Measurements from ENCODE around the gene NELL1. TPM values are rescaled to one million over a fixed set of nuclear protein-coding genes. Genes with fewer than 3 reads are reported as not detected.

The NELL1 gene
- polyA plus RNA-seq, 2 donors, result 0.04 to 0.08 TPM

DNA sequence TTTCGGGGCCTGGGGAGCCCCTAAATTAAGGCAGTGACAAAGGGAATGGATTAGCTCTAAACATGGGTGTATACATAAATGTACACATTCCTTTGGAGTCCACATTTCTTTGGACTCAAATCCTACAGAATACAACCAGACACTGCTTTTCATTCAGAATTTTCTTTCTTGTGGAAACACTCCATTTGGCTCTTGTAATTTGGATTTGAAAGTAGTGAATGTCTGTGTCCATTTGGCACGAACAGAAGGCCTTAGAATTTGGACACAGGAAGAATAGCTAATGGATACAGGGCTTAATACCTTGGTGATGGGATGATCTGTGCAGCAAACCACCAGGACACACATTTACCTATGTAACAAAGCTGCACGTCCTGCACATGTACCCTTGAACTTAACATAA, 399.5 kb downstream of the NELL1 start:
- Histone ChIP-seq H3K27ac (ENCODE audit: low read depth in 2 of 2, low read length in 1 of 2) (no peak overlapping the region), H3K9me3 (ENCODE audit: control insufficient read depth in 2 of 2, insufficient read depth in 1 of 2, low read depth in 1 of 2, low read length in 1 of 2) (no peaks in the 10 kb centered on the region), H3K36me3 (ENCODE audit: control insufficient read depth in 2 of 2, insufficient read depth in 2 of 2, low read length in 1 of 2) (no peaks in the 10 kb centered on the region), H3K4me1 (ENCODE audit: control insufficient read depth in 2 of 2, insufficient read depth in 2 of 2, low read length in 1 of 2) (no peaks in the 10 kb centered on the region), H3K4me3 (ENCODE audit: low read depth in 1 of 2, low read length in 2 of 2) (no peak overlapping the region), H3K27me3 (ENCODE audit: control insufficient read depth in 1 of 2, insufficient read depth in 2 of 2, low read length in 2 of 2) (no peaks in the 10 kb centered on the region)
- 56 to 60% methylated on average over 3 of the region's 3 CpGs for WGBS, 2 donors

DNA sequence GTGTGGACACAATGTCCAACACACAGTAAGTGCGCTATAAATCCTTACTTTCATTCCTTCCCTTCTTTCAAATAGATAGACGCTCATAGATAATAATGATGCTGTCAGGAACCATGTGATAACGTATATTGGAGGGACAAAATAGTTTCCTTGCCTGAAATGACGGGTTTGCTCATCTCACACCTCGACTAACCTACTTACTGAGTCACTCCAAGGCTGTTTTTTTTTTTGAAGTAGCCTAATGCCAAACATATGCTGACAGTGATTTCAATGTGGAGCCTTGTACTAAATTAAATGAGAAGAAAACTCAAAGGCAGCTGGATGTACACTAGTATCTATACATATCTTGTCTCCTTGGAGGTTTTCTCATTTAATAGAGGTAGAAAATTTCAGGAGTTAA, 400.5 kb downstream of the NELL1 start:
- Histone ChIP-seq H3K36me3 (ENCODE audit: control insufficient read depth in 2 of 2, insufficient read depth in 2 of 2, low read length in 1 of 2) (no peaks in the 10 kb centered on the region), H3K4me3 (ENCODE audit: low read depth in 1 of 2, low read length in 2 of 2) (no peak overlapping the region), H3K9me3 (ENCODE audit: control insufficient read depth in 2 of 2, insufficient read depth in 1 of 2, low read depth in 1 of 2, low read length in 1 of 2) (no peaks in the 10 kb centered on the region), H3K4me1 (ENCODE audit: control insufficient read depth in 2 of 2, insufficient read depth in 2 of 2, low read length in 1 of 2) (no peaks in the 10 kb centered on the region), H3K27ac (ENCODE audit: low read depth in 2 of 2, low read length in 1 of 2) (no peak overlapping the region), H3K27me3 (ENCODE audit: control insufficient read depth in 1 of 2, insufficient read depth in 2 of 2, low read length in 2 of 2) (no peaks in the 10 kb centered on the region)
- whole genome bisulfite sequencing, 2 donors, result 63 to 77% methylated on average over 5 of the region's 5 CpGs

- no peak overlapping the region for H3K27ac ChIP-seq (ENCODE audit: low read depth in 2 of 2, low read length in 1 of 2)
- H3K36me3 ChIP-seq (ENCODE audit: control insufficient read depth in 2 of 2, insufficient read depth in 2 of 2, low read length in 1 of 2), result no peaks in the 10 kb centered on the region
- WGBS, 2 donors, result 45 to 74% methylated on average over 3 of the region's 3 CpGs
- H3K27me3 ChIP-seq (ENCODE audit: control insufficient read depth in 1 of 2, insufficient read depth in 2 of 2, low read length in 2 of 2), result no peaks in the 10 kb centered on the region
- no peak overlapping the region for H3K4me3 ChIP-seq (ENCODE audit: low read depth in 1 of 2, low read length in 2 of 2)
- H3K4me1 ChIP-seq (ENCODE audit: control insufficient read depth in 2 of 2, insufficient read depth in 2 of 2, low read length in 1 of 2), result no peaks in the 10 kb centered on the region
- no peaks in the 10 kb centered on the region for H3K9me3 ChIP-seq (ENCODE audit: control insufficient read depth in 2 of 2, insufficient read depth in 1 of 2, low read depth in 1 of 2, low read length in 1 of 2)
Observed at GRCh38 chr11:21072558-21072957, 403.2 kb downstream of the NELL1 start.

- Histone ChIP-seq H3K4me1 (ENCODE audit: control insufficient read depth in 2 of 2, insufficient read depth in 2 of 2, low read length in 1 of 2) (no peaks in the 10 kb centered on the region), H3K27ac (ENCODE audit: low read depth in 2 of 2, low read length in 1 of 2) (no peak overlapping the region), H3K36me3 (ENCODE audit: control insufficient read depth in 2 of 2, insufficient read depth in 2 of 2, low read length in 1 of 2) (no peaks in the 10 kb centered on the region), H3K27me3 (ENCODE audit: control insufficient read depth in 1 of 2, insufficient read depth in 2 of 2, low read length in 2 of 2) (no peaks in the 10 kb centered on the region), H3K4me3 (ENCODE audit: low read depth in 1 of 2, low read length in 2 of 2) (no peak overlapping the region), H3K9me3 (ENCODE audit: control insufficient read depth in 2 of 2, insufficient read depth in 1 of 2, low read depth in 1 of 2, low read length in 1 of 2) (no peaks in the 10 kb centered on the region)
- WGBS, 2 donors, result 90 to 92% methylated on average over 3 of the region's 3 CpGs
Observed at GRCh38 chr11:21082853-21083252, 413.5 kb downstream of the NELL1 start.

DNA sequence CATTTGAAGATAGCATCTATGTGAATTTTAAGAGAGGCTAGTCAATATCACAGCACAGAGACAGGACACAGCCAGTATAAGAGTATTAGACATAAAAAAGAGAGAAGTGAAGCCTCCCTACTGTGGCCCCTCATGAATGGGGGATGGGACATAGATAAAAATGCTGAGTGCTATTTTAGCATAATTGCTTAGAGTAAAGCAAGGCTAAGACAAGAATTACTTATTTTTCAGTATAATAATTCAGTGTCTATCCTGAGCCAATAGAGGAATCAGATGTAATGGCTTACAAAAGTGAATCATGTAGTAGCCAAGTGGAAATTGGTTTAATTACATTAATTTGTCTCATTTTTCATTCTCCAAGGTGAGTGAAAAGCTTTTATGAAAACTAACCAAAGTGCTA, 419.5 kb downstream of the NELL1 start:
- Histone ChIP-seq H3K36me3 (ENCODE audit: control insufficient read depth in 2 of 2, insufficient read depth in 2 of 2, low read length in 1 of 2) (no peaks in the 10 kb centered on the region), H3K27me3 (ENCODE audit: control insufficient read depth in 1 of 2, insufficient read depth in 2 of 2, low read length in 2 of 2) (no peaks in the 10 kb centered on the region), H3K4me1 (ENCODE audit: control insufficient read depth in 2 of 2, insufficient read depth in 2 of 2, low read length in 1 of 2) (no peaks in the 10 kb centered on the region), H3K27ac (ENCODE audit: low read depth in 2 of 2, low read length in 1 of 2) (no peak overlapping the region), H3K4me3 (ENCODE audit: low read depth in 1 of 2, low read length in 2 of 2) (no peak overlapping the region), H3K9me3 (ENCODE audit: control insufficient read depth in 2 of 2, insufficient read depth in 1 of 2, low read depth in 1 of 2, low read length in 1 of 2) (peaks cover 0 to 2% of the 10 kb centered on the region in 2 donors)

DNA sequence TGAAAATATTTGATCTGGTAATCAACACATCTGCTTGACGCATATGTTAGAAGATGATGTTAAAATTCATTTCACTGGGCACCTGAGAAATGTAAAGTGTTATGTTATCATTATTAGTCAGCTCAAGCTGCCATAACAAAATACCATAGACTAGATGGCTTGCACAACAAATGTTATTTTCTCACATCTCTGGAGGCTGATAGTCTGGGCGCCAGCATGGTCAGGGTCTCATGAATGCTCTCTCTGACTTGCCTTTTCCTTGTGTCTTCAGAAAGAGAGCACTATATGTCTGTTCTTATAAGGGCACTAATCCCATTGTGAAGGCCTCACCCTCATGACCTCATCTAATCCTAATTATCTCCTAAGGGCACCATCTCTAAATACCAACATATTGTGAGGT, 435.3 kb downstream of the NELL1 start:
- H3K9me3 ChIP-seq (ENCODE audit: control insufficient read depth in 2 of 2, insufficient read depth in 1 of 2, low read depth in 1 of 2, low read length in 1 of 2), result no peaks in the 10 kb centered on the region
- H3K4me1 ChIP-seq (ENCODE audit: control insufficient read depth in 2 of 2, insufficient read depth in 2 of 2, low read length in 1 of 2), result no peaks in the 10 kb centered on the region
- no peaks in the 10 kb centered on the region for H3K36me3 ChIP-seq (ENCODE audit: control insufficient read depth in 2 of 2, insufficient read depth in 2 of 2, low read length in 1 of 2)
- no peak overlapping the region for H3K4me3 ChIP-seq (ENCODE audit: low read depth in 1 of 2, low read length in 2 of 2)
- H3K27me3 ChIP-seq (ENCODE audit: control insufficient read depth in 1 of 2, insufficient read depth in 2 of 2, low read length in 2 of 2), result no peaks in the 10 kb centered on the region
- WGBS, 2 donors, result 95 to 96% methylated on average over 2 of the region's 2 CpGs
- H3K27ac ChIP-seq (ENCODE audit: low read depth in 2 of 2, low read length in 1 of 2), result no peak overlapping the region

- no peaks in the 10 kb centered on the region for H3K36me3 ChIP-seq (ENCODE audit: control insufficient read depth in 2 of 2, insufficient read depth in 2 of 2, low read length in 1 of 2)
- no peaks in the 10 kb centered on the region for H3K4me1 ChIP-seq (ENCODE audit: control insufficient read depth in 2 of 2, insufficient read depth in 2 of 2, low read length in 1 of 2)
- no peaks in the 10 kb centered on the region for H3K27me3 ChIP-seq (ENCODE audit: control insufficient read depth in 1 of 2, insufficient read depth in 2 of 2, low read length in 2 of 2)
- H3K27ac ChIP-seq (ENCODE audit: low read depth in 2 of 2, low read length in 1 of 2), result no peak overlapping the region
- H3K9me3 ChIP-seq (ENCODE audit: control insufficient read depth in 2 of 2, insufficient read depth in 1 of 2, low read depth in 1 of 2, low read length in 1 of 2), result no peaks in the 10 kb centered on the region
- no peak overlapping the region for H3K4me3 ChIP-seq (ENCODE audit: low read depth in 1 of 2, low read length in 2 of 2)
- WGBS, 2 donors, result 48 to 49% methylated on average over 5 of the region's 5 CpGs
Observed at GRCh38 chr11:21105196-21105917, 436.0 kb downstream of the NELL1 start.

- H3K27ac ChIP-seq (ENCODE audit: low read depth in 2 of 2, low read length in 1 of 2), result no peak overlapping the region
- 86 to 87% methylated on average over 2 of the region's 2 CpGs for WGBS, 2 donors
- no peaks in the 10 kb centered on the region for H3K9me3 ChIP-seq (ENCODE audit: control insufficient read depth in 2 of 2, insufficient read depth in 1 of 2, low read depth in 1 of 2, low read length in 1 of 2)
- no peaks in the 10 kb centered on the region for H3K4me1 ChIP-seq (ENCODE audit: control insufficient read depth in 2 of 2, insufficient read depth in 2 of 2, low read length in 1 of 2)
- no peaks in the 10 kb centered on the region for H3K27me3 ChIP-seq (ENCODE audit: control insufficient read depth in 1 of 2, insufficient read depth in 2 of 2, low read length in 2 of 2)
- H3K36me3 ChIP-seq (ENCODE audit: control insufficient read depth in 2 of 2, insufficient read depth in 2 of 2, low read length in 1 of 2), result no peaks in the 10 kb centered on the region
- H3K4me3 ChIP-seq (ENCODE audit: low read depth in 1 of 2, low read length in 2 of 2), result no peak overlapping the region
Observed at GRCh38 chr11:21109341-21109740, 440.0 kb downstream of the NELL1 start.

GRCh38 chr11:21110415-21110814, 441.0 kb downstream of the NELL1 start:
- no peaks in the 10 kb centered on the region for H3K27me3 ChIP-seq (ENCODE audit: control insufficient read depth in 1 of 2, insufficient read depth in 2 of 2, low read length in 2 of 2)
- H3K9me3 ChIP-seq (ENCODE audit: control insufficient read depth in 2 of 2, insufficient read depth in 1 of 2, low read depth in 1 of 2, low read length in 1 of 2), result no peaks in the 10 kb centered on the region
- H3K4me1 ChIP-seq (ENCODE audit: control insufficient read depth in 2 of 2, insufficient read depth in 2 of 2, low read length in 1 of 2), result no peaks in the 10 kb centered on the region
- H3K27ac ChIP-seq (ENCODE audit: low read depth in 2 of 2, low read length in 1 of 2), result no peak overlapping the region
- H3K36me3 ChIP-seq (ENCODE audit: control insufficient read depth in 2 of 2, insufficient read depth in 2 of 2, low read length in 1 of 2), result no peaks in the 10 kb centered on the region
- H3K4me3 ChIP-seq (ENCODE audit: low read depth in 1 of 2, low read length in 2 of 2), result no peak overlapping the region
- 86 to 88% methylated on average over 1 of the region's 1 CpG for WGBS, 2 donors

DNA sequence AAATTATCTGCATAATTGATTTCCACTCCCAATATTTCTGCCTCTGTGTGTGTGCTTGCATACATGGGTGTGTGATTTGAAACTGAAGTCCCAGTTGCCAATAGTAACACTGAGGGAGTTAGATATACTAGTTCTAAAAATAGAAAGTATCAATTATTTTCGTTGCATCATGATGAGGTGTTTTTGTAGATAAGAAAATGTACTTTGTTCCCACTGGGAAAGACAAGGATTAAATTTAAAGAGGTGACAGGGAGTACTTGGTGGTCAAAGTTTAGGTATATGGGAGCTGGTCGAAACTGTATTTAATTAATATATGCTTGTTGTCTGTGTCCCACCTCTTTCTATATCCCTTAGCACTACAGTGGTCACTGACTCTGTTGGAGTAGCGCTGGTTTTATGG, 444.5 kb downstream of the NELL1 start:
- no peaks in the 10 kb centered on the region for H3K27me3 ChIP-seq (ENCODE audit: control insufficient read depth in 1 of 2, insufficient read depth in 2 of 2, low read length in 2 of 2)
- no peak overlapping the region for H3K27ac ChIP-seq (ENCODE audit: low read depth in 2 of 2, low read length in 1 of 2)
- WGBS, 2 donors, result 66 to 72% methylated on average over 3 of the region's 3 CpGs
- H3K4me3 ChIP-seq (ENCODE audit: low read depth in 1 of 2, low read length in 2 of 2), result no peak overlapping the region
- H3K36me3 ChIP-seq (ENCODE audit: control insufficient read depth in 2 of 2, insufficient read depth in 2 of 2, low read length in 1 of 2), result no peaks in the 10 kb centered on the region
- no peaks in the 10 kb centered on the region for H3K4me1 ChIP-seq (ENCODE audit: control insufficient read depth in 2 of 2, insufficient read depth in 2 of 2, low read length in 1 of 2)
- H3K9me3 ChIP-seq (ENCODE audit: control insufficient read depth in 2 of 2, insufficient read depth in 1 of 2, low read depth in 1 of 2, low read length in 1 of 2), result no peaks in the 10 kb centered on the region

All from esophagus (tissue), 2 donors.